Femur (tissue), 1 donor: Measurements from ENCODE around the gene LMTK3.
A peak's percentile ranks its signal among the peaks of the same experiment; 100 is the strongest.
"Not testable (repeated sequence)": the region's sequence is repeated elsewhere in the genome, so short reads cannot be mapped to it uniquely, and the experiment has no call there.

Source experiments
- DNase-seq: peaks from one replicate; pipeline ENCODE4 v3.0.0-alpha.2; 2017

LMTK3 gene

GRCh38 chr19:48537541-48537940 is 25.9 kb upstream of the LMTK3 start:
- no peak for DNase-seq

- no peak for DNase-seq
Observed at GRCh38 chr19:48533770-48534169, 22.1 kb upstream of the LMTK3 start.

GRCh38 chr19:48530770-48531169 is 19.1 kb upstream of the LMTK3 start:
- no peak for DNase-seq

- DNase-seq: no peak
Observed at GRCh38 chr19:48530066-48530720, 18.6 kb upstream of the LMTK3 start.

- DNase-seq: no peak
Observed at GRCh38 chr19:48529156-48529555, 17.5 kb upstream of the LMTK3 start.

- DNase-seq: no peak
Observed at GRCh38 chr19:48524732-48525131, 13.1 kb upstream of the LMTK3 start.

GRCh38 chr19:48524221-48524620 is 12.6 kb upstream of the LMTK3 start:
- DNase-seq: no peak

- no peak for DNase-seq
Observed at GRCh38 chr19:48520134-48520533, 8.5 kb upstream of the LMTK3 start.

GRCh38 chr19:48519426-48519825 is 7.8 kb upstream of the LMTK3 start:
- DNase-seq: not testable (repeated sequence)

GRCh38 chr19:48518207-48518606 is 6.6 kb upstream of the LMTK3 start:
- DNase-seq: no peak

GRCh38 chr19:48516536-48516935 is 4.9 kb upstream of the LMTK3 start:
- no peak for DNase-seq

- no peak for DNase-seq
Observed at GRCh38 chr19:48514123-48514458, 2.5 kb upstream of the LMTK3 start.

- DNase-seq: peak; percentile 71
Observed at GRCh38 chr19:48513289-48514122, 1.9 kb upstream of the LMTK3 start.

GRCh38 chr19:48512504-48513288 is 1.1 kb upstream of the LMTK3 start:
- no peak for DNase-seq

GRCh38 chr19:48511321-48511731 is 309 bp downstream of the LMTK3 start:
- no peak for DNase-seq

GRCh38 chr19:48510421-48511268 is 990 bp downstream of the LMTK3 start:
- DNase-seq: peak; percentile 77

GRCh38 chr19:48509467-48510194 is 2.0 kb downstream of the LMTK3 start:
- no peak for DNase-seq

- no peak for DNase-seq
Observed at GRCh38 chr19:48508729-48509411, 2.8 kb downstream of the LMTK3 start.

GRCh38 chr19:48507911-48508439 is 3.7 kb downstream of the LMTK3 start:
- DNase-seq: no peak

GRCh38 chr19:48506138-48506733 is 5.4 kb downstream of the LMTK3 start:
- DNase-seq: no peak
